Cardiac septum (tissue), 1 donor: ENCODE measurements around the gene ARAP2. TPM values are rescaled to one million over a fixed set of nuclear protein-coding genes. Genes with fewer than 3 reads are reported as not detected.

Experiments
- total RNA-seq: library from RNA; stranded (reverse); fragmentation: NEBNext Ultra II Directional; extraction: Animal tissue kit (Norgen Biotek cat#: 25700); gene quantifications from one replicate; pipeline ENCODE4 v1.2.1, GENCODE V29; 2021
- donor health status: DM: no; HTN: no; CAD: no.

The ARAP2 gene
- total RNA-seq, 1 donor from 2014 or later = 6.6 TPM

Other genes starting within 250 kb of the ARAP2 start
- gene DTHD1, start 37.1 kb upstream of the ARAP2 start, total RNA-seq = 0.08 TPM